Ishikawa (cell line): ENCODE results near the gene KASH5.

Experiments
- CEBPB ChIP-seq: IDR thresholded peaks from 2 replicates; pipeline ENCODE4 v1.6.1; 2012
- CREB1 ChIP-seq: IDR thresholded peaks from 2 replicates; pipeline ENCODE4 v1.6.1; 2012; ENCODE audit warnings: low read depth
- EGR1 ChIP-seq: IDR thresholded peaks from 2 replicates; pipeline ENCODE4 v1.6.1; 2012
- EP300 ChIP-seq: IDR thresholded peaks from 2 replicates; pipeline ENCODE4 v1.6.1; 2012; ENCODE audit warnings: borderline replicate concordance
- FOXM1 ChIP-seq: IDR thresholded peaks from 2 replicates; pipeline ENCODE4 v1.6.1; 2012; ENCODE audit warnings: low read depth, borderline replicate concordance
- NFIC ChIP-seq: IDR thresholded peaks from 2 replicates; pipeline ENCODE4 v1.6.1; 2012
- RAD21 ChIP-seq: IDR thresholded peaks from 2 replicates; pipeline ENCODE4 v1.6.1; 2012; ENCODE audit warnings: low read depth
- TAF1 ChIP-seq: IDR thresholded peaks from 2 replicates; pipeline ENCODE4 v1.6.1; 2012; ENCODE audit warnings: low read depth, mild to moderate bottlenecking
- TCF12 ChIP-seq: IDR thresholded peaks from 2 replicates; pipeline ENCODE4 v1.6.1; 2012; ENCODE audit warnings: low read depth
- TEAD4 ChIP-seq: IDR thresholded peaks from 2 replicates; pipeline ENCODE4 v1.6.1; 2012
- YY1 ChIP-seq: IDR thresholded peaks from 2 replicates; pipeline ENCODE4 v1.6.1; 2012; ENCODE audit warnings: low read depth
- ZBTB7A ChIP-seq: IDR thresholded peaks from 2 replicates; pipeline ENCODE4 v1.6.1; 2012; ENCODE audit warnings: low read depth
- TF ChIP-seq, protein P1 (sequence below): IDR thresholded peaks from 2 replicates; pipeline ENCODE4 v1.6.1; 2012
- TF ChIP-seq, protein P2 (sequence below): IDR thresholded peaks from 2 replicates; pipeline ENCODE4 v1.6.1; 2012; ENCODE audit warnings: low read depth, mild to moderate bottlenecking
- TF ChIP-seq, protein P3 (sequence below): IDR thresholded peaks from 2 replicates; pipeline ENCODE4 v1.6.1; 2012

KASH5 gene

DNA sequence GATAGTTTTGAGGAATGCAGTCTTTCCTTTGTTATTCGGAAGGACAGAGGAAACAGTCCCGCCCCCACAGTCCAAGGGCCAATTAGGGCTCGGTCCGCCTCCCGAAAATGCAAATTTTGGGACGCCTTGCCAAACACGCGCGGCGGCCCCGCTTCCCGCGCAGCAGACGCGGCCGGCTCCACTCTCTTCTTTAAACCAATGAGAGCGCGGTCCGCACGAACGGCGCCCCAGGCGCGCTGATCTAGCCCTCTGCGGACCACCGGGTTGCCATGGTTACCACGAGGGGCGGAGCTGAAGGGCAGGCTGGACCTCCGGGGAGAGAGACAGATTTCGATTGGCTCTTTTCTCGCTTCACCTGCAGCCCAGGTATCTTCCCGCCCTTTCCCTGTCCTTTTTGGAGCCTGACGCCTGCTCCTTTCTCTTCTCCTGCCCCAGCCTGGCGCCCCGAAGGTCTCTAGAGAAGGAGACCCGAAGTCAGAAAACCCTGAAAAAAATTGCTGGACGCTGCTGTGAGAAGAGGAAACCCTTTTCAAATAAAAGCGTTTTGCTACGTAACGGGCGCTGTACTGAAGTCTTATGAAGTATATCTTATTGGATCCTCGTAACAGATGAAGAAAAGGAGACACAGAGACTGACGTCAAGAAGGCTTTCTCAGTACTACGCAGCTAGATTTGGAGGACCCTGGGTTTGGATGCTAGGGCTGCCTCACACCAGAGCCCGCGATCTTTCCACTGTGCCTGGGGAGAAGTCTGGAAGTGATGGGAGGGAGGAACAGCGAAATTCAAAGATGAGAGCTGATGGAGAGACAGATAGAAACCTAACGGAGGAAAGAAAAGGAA is 33.2 kb downstream of the KASH5 start:
- TF ChIP-seq EP300: no peak
- no peak for TF ChIP-seq CREB1
- TF ChIP-seq EGR1: peak; percentile 7; the same call in 1 of the 2 replicates
- TF ChIP-seq NFIC: peak; percentile 48; the same call in 1 of the 2 replicates
- TF ChIP-seq, protein P1, sequence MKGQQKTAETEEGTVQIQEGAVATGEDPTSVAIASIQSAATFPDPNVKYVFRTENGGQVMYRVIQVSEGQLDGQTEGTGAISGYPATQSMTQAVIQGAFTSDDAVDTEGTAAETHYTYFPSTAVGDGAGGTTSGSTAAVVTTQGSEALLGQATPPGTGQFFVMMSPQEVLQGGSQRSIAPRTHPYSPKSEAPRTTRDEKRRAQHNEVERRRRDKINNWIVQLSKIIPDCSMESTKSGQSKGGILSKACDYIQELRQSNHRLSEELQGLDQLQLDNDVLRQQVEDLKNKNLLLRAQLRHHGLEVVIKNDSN: no peak
- no peak for TF ChIP-seq ZBTB7A
- TF ChIP-seq TAF1: no peak
- no peak for TF ChIP-seq TEAD4
- TF ChIP-seq, protein P2, sequence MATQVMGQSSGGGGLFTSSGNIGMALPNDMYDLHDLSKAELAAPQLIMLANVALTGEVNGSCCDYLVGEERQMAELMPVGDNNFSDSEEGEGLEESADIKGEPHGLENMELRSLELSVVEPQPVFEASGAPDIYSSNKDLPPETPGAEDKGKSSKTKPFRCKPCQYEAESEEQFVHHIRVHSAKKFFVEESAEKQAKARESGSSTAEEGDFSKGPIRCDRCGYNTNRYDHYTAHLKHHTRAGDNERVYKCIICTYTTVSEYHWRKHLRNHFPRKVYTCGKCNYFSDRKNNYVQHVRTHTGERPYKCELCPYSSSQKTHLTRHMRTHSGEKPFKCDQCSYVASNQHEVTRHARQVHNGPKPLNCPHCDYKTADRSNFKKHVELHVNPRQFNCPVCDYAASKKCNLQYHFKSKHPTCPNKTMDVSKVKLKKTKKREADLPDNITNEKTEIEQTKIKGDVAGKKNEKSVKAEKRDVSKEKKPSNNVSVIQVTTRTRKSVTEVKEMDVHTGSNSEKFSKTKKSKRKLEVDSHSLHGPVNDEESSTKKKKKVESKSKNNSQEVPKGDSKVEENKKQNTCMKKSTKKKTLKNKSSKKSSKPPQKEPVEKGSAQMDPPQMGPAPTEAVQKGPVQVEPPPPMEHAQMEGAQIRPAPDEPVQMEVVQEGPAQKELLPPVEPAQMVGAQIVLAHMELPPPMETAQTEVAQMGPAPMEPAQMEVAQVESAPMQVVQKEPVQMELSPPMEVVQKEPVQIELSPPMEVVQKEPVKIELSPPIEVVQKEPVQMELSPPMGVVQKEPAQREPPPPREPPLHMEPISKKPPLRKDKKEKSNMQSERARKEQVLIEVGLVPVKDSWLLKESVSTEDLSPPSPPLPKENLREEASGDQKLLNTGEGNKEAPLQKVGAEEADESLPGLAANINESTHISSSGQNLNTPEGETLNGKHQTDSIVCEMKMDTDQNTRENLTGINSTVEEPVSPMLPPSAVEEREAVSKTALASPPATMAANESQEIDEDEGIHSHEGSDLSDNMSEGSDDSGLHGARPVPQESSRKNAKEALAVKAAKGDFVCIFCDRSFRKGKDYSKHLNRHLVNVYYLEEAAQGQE: no peak
- TF ChIP-seq FOXM1: no peak
- no peak for TF ChIP-seq RAD21
- no peak for TF ChIP-seq TCF12
- no peak for TF ChIP-seq YY1
- TF ChIP-seq, protein P3, sequence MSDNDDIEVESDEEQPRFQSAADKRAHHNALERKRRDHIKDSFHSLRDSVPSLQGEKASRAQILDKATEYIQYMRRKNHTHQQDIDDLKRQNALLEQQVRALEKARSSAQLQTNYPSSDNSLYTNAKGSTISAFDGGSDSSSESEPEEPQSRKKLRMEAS: peak; percentile 88
- no peak for TF ChIP-seq CEBPB

DNA sequence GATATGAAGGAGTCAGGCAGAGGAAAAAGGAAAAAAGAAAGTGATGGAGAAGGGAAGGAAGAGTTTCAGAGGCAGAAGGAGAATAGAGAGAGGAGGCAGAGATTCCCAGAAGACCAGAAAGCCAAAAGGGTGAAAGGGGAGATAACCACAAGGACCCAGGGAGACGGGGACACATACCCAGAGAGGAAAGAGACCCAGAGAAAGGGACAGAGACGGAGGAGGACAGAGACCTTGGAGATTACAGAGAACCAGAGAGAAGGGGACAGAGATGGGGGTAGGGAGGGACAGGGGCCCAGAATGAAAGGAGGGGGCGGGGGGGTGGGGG is 33.8 kb downstream of the KASH5 start:
- TF ChIP-seq TEAD4 (no peak), FOXM1 (no peak), TCF12 (no peak), CEBPB (no peak), ZBTB7A (no peak), EGR1 (no peak), CREB1 (no peak), NFIC (no peak), RAD21 (no peak), EP300 (no peak), TAF1 (no peak), YY1 (no peak)
- TF ChIP-seq, protein P3: no peak
- TF ChIP-seq, protein P1: no peak
- TF ChIP-seq, protein P2: no peak

DNA sequence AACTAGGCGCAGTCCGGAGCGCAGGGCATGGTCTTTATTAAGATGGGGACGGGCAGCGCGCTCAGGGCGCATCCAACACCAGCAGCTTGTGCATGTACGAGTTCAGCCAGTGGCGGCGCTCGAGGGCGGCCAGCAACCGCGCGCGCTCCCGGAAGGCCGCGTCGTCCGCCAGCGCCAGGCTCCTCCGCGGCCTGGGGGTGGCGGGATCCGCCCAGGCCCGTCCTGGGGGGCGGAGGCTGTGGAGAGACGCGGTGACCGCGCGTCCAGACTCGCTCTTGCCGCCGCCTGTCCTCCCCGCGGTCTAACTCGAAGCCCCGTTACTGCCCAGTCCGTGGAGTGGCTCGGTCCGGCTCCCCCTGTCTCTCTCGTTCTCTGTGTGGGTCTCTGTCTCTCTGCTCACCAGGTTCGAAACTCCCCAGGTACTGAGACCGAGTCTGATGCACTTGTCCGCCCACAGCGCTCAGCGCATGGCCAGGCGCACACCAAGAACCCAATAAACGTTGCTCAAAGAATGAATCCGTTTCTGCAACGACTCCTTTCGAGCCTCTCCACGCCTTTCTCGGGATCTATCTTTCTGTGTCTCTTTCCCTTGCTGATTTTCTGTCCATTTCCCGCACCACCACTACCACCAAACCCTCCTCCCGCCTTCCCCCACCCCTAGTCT is 34.5 kb downstream of the KASH5 start:
- TF ChIP-seq ZBTB7A: no peak
- TF ChIP-seq, protein P3: peak; percentile 38; the same call in 1 of the 2 replicates

DNA sequence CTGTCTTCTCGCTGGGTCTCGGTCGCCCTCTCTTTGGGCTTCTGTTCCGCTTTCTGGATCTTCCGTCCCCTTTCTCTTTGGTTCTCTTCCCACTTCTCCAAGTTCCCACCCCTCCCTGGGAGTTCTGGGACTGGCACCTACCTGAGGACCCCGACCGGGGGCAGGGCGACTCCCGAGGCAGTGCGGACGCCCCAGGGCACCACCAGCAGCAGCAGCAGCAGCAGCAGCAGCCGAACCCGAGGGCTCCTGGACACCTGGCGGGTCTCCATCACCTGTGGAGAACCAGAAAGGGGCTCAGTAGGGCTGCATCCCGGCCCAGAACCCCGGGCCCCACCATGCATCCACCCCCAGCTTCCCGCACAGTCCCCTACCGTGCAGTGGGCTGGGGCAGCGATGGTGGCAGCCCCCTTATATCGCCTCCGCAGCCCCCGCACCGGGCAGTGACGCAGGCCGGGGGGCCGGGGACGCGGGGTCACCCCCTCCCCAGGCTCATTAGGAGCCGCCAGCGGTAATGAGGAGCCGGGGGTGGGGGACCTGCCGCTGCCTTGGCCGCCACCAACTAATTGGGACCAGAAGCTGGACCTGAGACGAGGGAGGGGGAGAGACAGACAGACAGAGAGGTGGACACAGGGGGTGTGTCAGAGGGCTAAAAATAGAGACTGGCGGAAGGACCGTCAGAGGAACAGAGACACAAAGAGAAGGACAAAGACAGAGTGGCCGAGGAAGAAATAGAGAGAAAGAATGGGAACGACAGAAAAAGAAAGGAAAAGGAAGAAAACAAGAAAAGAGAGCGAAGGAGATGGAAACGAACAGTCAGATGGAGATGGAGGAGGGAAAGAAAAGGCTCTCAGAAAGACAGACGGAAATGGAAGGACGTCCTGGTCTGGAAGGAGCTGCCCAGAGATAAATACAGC is 35.3 kb downstream of the KASH5 start, which contains the start of gene PTH2:
TSS of gene PTH2 (minus strand) at position 371 of the 914 bp plus-strand sequence. CDS start at position 269, 102 bp downstream.
- no peak for TF ChIP-seq EGR1
- no peak for TF ChIP-seq CREB1
- TF ChIP-seq RAD21: no peak
- TF ChIP-seq, protein P2: no peak
- no peak for TF ChIP-seq EP300
- TF ChIP-seq YY1: no peak
- no peak for TF ChIP-seq TCF12
- no peak for TF ChIP-seq TEAD4
- TF ChIP-seq FOXM1: no peak
- TF ChIP-seq ZBTB7A: no peak
